Measurements from ENCODE around the gene GPX4. TPM values are rescaled to one million over a fixed set of nuclear protein-coding genes. Genes with fewer than 3 reads are reported as not detected.

Gene GPX4
- total RNA-seq, 1 experiment from 2014 or later, result 577 TPM

GRCh38 chr19:1097810-1098176 lies 6.0 kb upstream of the GPX4 start:
- Histone ChIP-seq H3K36me3 (ENCODE audit: control insufficient read depth, insufficient read depth, low read length) (no peaks in the 10 kb centered on the region; the same call in 1 of the 2 replicates), H3K27ac (ENCODE audit: low read length) (peak overlapping the region; percentile 79), H3K9me3 (ENCODE audit: control insufficient read depth, insufficient read depth, low read depth, low read length) (no peaks in the 10 kb centered on the region), H3K4me3 (ENCODE audit: low read depth in 2 of 2, low read length in 2 of 2) (no peak overlapping the region), H3K27me3 (ENCODE audit: control insufficient read depth, insufficient read depth, low read length) (no peaks in the 10 kb centered on the region), H3K4me1 (ENCODE audit: control insufficient read depth, insufficient read depth, low read length) (peaks cover 38% of the 10 kb centered on the region)
- ChIA-PET CTCF (interaction anchor here (0.6 kb wide), 1 partner anchor 146 kb away, joined by 4 read pairs; no protein-coding TSS in a partner anchor), POLR2A (no interaction called here)
- BruUV-seq (replicated peaks), result no TSS peak
- no peak for TF ChIP-seq CTCF (IDR thresholded peaks at IDR 0.05)
- ATAC-seq, result no peak
- in situ Hi-C loops (cut with HindIII; ENCODE audit: low pct_unique_long_range_greater_than_20kb, low sequenced_read_pairs), result no loop called here
- intact Hi-C loops (cut with micrococcal nuclease; ENCODE audit: unreplicated experiment), result no loop called here
- no peak for DNase-seq (ENCODE audit: low read depth, low spot score)

GRCh38 chr19:1098177-1099051 lies 5.4 kb upstream of the GPX4 start:
- Histone ChIP-seq H3K36me3 (ENCODE audit: control insufficient read depth, insufficient read depth, low read length) (no peaks in the 10 kb centered on the region; the same call in 1 of the 2 replicates), H3K27ac (ENCODE audit: low read length) (peak overlapping the region; percentile 79), H3K4me1 (ENCODE audit: control insufficient read depth, insufficient read depth, low read length) (peaks cover 42% of the 10 kb centered on the region), H3K9me3 (ENCODE audit: control insufficient read depth, insufficient read depth, low read depth, low read length) (no peaks in the 10 kb centered on the region), H3K27me3 (ENCODE audit: control insufficient read depth, insufficient read depth, low read length) (no peaks in the 10 kb centered on the region), H3K4me3 (ENCODE audit: low read depth in 2 of 2, low read length in 2 of 2) (no peak overlapping the region)
- no peak for DNase-seq (ENCODE audit: low read depth, low spot score)
- no peak for ATAC-seq
- no TSS peak for BruUV-seq (replicated peaks)
- ChIA-PET CTCF (interaction anchor here (0.6 kb wide), 1 partner anchor 146 kb away, joined by 4 read pairs; no protein-coding TSS in a partner anchor), POLR2A (no interaction called here)
- intact Hi-C loops (cut with micrococcal nuclease; ENCODE audit: unreplicated experiment), result no loop called here
- TF ChIP-seq CTCF (IDR thresholded peaks at IDR 0.05), result no peak
- no peak for TF ChIP-seq SIN3A (IDR thresholded peaks at IDR 0.05; ENCODE audit: borderline replicate concordance, insufficient read depth, low read depth, low read length)
- TF ChIP-seq REST (IDR thresholded peaks at IDR 0.05; ENCODE audit: insufficient read depth in 1 of 2, low read depth in 2 of 2, low read length in 1 of 2), result no peak
- TF ChIP-seq POLR2AphosphoS5 (IDR thresholded peaks at IDR 0.05; ENCODE audit: low read depth, low read length), result no peak
- TF ChIP-seq TCF7L2 (IDR thresholded peaks at IDR 0.05; ENCODE audit: low read depth, low read length), result no peak
- in situ Hi-C loops (cut with HindIII; ENCODE audit: low pct_unique_long_range_greater_than_20kb, low sequenced_read_pairs), result no loop called here

Measured in Panc1 (cell line).